HG03558 (cell line): Measurements from ENCODE around the gene TOP2B.

ENCODE experiments used
- ATAC-seq: cut with Tn5 transposase; IDR thresholded peaks from one replicate; pipeline ENCODE4 v1.9.1; 2021; ENCODE audit warnings: moderate number of reproducible peaks; ENCODE audit not compliant: unreplicated experiment; ENCODE audit errors: extremely low read depth

Gene TOP2B

GRCh38 chr3:25664812-25665314 is at the start of gene TOP2B:
Gene TOP2B, minus strand, starts transcription at chr3:25664907. Its CDS starts 610 bp downstream, at chr3:25664297.
- peak; percentile 82 for ATAC-seq

GRCh38 chr3:25713341-25713985 is 48.8 kb upstream of the TOP2B start:
- ATAC-seq: no peak

GRCh38 chr3:25711090-25711489 is 46.4 kb upstream of the TOP2B start:
- no peak for ATAC-seq

- no peak for ATAC-seq
Measured at GRCh38 chr3:25708036-25708435, 43.3 kb upstream of the TOP2B start.

GRCh38 chr3:25707268-25707926 is 42.7 kb upstream of the TOP2B start:
- no peak for ATAC-seq

- ATAC-seq: no peak
Measured at GRCh38 chr3:25706213-25706612, 41.5 kb upstream of the TOP2B start.

GRCh38 chr3:25697553-25697952 is 32.8 kb upstream of the TOP2B start:
- no peak for ATAC-seq

- ATAC-seq: no peak
Measured at GRCh38 chr3:25695731-25696420, 31.2 kb upstream of the TOP2B start.

- no peak for ATAC-seq
Measured at GRCh38 chr3:25693238-25693637, 28.5 kb upstream of the TOP2B start.

- no peak for ATAC-seq
Measured at GRCh38 chr3:25692341-25692740, 27.6 kb upstream of the TOP2B start.

- ATAC-seq: no peak
Measured at GRCh38 chr3:25690768-25691533, 26.2 kb upstream of the TOP2B start.

- no peak for ATAC-seq
Measured at GRCh38 chr3:25689226-25689625, 24.5 kb upstream of the TOP2B start.

GRCh38 chr3:25687742-25688141 is 23.0 kb upstream of the TOP2B start:
- ATAC-seq: no peak

- ATAC-seq: no peak
Measured at GRCh38 chr3:25686766-25687165, 22.1 kb upstream of the TOP2B start.

- ATAC-seq: no peak
Measured at GRCh38 chr3:25683882-25684281, 19.2 kb upstream of the TOP2B start.

GRCh38 chr3:25683410-25683809 is 18.7 kb upstream of the TOP2B start:
- no peak for ATAC-seq

- ATAC-seq: no peak
Measured at GRCh38 chr3:25679642-25680302, 15.1 kb upstream of the TOP2B start.

GRCh38 chr3:25679166-25679565 is 14.5 kb upstream of the TOP2B start:
- no peak for ATAC-seq

GRCh38 chr3:25678581-25678980 is 13.9 kb upstream of the TOP2B start:
- no peak for ATAC-seq

- ATAC-seq: no peak
Measured at GRCh38 chr3:25677121-25677520, 12.4 kb upstream of the TOP2B start.
